HG02571 (cell line): ENCODE measurements around the gene C17orf107.

Experiments used
- ATAC-seq: cut with Tn5 transposase; IDR thresholded peaks from one replicate; pipeline ENCODE4 v1.9.1; 2021; ENCODE audit warnings: mild to moderate bottlenecking, moderate library complexity; ENCODE audit not compliant: unreplicated experiment

C17orf107 gene

GRCh38 chr17:4870855-4871254, 28.5 kb upstream of the C17orf107 start:
- no peak for ATAC-seq

- ATAC-seq: no peak
Observed at GRCh38 chr17:4872786-4873185, 26.6 kb upstream of the C17orf107 start.

- no peak for ATAC-seq
Observed at GRCh38 chr17:4877089-4877488, 22.2 kb upstream of the C17orf107 start.

- no peak for ATAC-seq
Observed at GRCh38 chr17:4879601-4880000, 19.7 kb upstream of the C17orf107 start.

- no peak for ATAC-seq
Observed at GRCh38 chr17:4880857-4881256, 18.5 kb upstream of the C17orf107 start.

GRCh38 chr17:4881761-4882555, 17.4 kb upstream of the C17orf107 start:
- no peak for ATAC-seq

- ATAC-seq: no peak
Observed at GRCh38 chr17:4884489-4884888, 14.8 kb upstream of the C17orf107 start.

GRCh38 chr17:4886830-4887229, 12.5 kb upstream of the C17orf107 start:
- no peak for ATAC-seq

GRCh38 chr17:4887581-4887980, 11.8 kb upstream of the C17orf107 start:
- no peak for ATAC-seq

GRCh38 chr17:4891411-4892410, 7.6 kb upstream of the C17orf107 start:
- ATAC-seq: no peak

- ATAC-seq: no peak
Observed at GRCh38 chr17:4892499-4893221, 6.7 kb upstream of the C17orf107 start.

- no peak for ATAC-seq
Observed at GRCh38 chr17:4893272-4893671, 6.1 kb upstream of the C17orf107 start.

GRCh38 chr17:4893721-4894560, 5.4 kb upstream of the C17orf107 start:
- no peak for ATAC-seq

- no peak for ATAC-seq
Observed at GRCh38 chr17:4895121-4895520, 4.2 kb upstream of the C17orf107 start.

- no peak for ATAC-seq
Observed at GRCh38 chr17:4895657-4896331, 3.5 kb upstream of the C17orf107 start.

- no peak for ATAC-seq
Observed at GRCh38 chr17:4896332-4897197, 2.8 kb upstream of the C17orf107 start.

GRCh38 chr17:4897198-4897687, 2.1 kb upstream of the C17orf107 start:
- ATAC-seq: no peak

- no peak for ATAC-seq
Observed at GRCh38 chr17:4897785-4898184, 1.6 kb upstream of the C17orf107 start.

- no peak for ATAC-seq
Observed at GRCh38 chr17:4898351-4898750, 985 bp upstream of the C17orf107 start.
